ENCODE measurements around the gene FAM237B. TPM values are rescaled to one million over a fixed set of nuclear protein-coding genes. Genes with fewer than 3 reads are reported as not detected.

The FAM237B gene
- total RNA-seq, 1 donor from 2014 or later = not detected

GRCh38 chr7:90303241-90303640 is 17.9 kb downstream of the FAM237B start:
- intact Hi-C loops (cut with DNase I) = no loop called here
- DNase-seq (ENCODE audit: low spot score) = no peak

DNA sequence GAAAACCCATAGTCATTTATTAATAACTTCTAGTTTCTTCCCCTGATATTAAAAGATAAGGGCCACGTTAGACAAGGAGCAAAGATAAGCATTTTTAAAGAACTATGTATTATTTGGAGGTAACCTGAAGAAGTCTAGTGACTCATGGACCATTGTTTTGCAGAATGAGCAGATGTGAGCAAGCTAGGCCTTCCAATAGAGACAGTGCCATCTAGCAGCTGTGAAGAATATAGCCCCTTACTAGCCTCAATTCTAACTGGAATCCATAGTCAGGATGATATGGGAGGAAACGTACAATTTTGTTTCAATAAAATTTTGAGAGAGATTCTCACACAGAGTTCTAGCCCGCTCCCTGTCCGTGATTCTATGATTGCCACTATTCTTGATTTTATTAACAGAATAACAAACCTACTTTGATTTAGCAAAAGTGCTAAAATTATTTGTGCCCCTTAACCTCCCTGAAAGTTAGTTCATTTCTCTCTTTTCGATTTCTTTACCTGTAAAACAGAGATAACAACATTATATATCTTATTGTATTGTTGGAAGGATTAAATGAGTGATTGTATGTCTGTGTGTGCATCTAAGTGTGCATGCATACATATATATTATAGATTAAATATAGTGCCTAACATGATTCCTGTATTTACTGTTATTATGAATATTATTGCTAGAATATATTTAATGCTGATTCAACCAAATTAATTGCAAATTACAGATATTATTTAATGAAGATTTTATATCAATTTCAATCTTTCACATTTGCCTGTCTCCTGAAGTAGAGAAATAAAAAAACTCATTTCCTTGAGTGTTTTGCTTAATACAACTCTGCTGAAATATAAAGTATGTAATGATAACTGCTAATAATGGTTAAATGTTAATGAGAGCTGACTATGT is 22.7 kb downstream of the FAM237B start:
- intact Hi-C loops (cut with DNase I) = loop anchor here (10.0 kb wide), 1 partner anchor 144 kb away; the partner anchor contains the start of gene STEAP1
- no peak for DNase-seq (ENCODE audit: low spot score)

GRCh38 chr7:90290244-90291113 is 30.6 kb downstream of the FAM237B start:
- no peak for DNase-seq (ENCODE audit: low spot score)

DNA sequence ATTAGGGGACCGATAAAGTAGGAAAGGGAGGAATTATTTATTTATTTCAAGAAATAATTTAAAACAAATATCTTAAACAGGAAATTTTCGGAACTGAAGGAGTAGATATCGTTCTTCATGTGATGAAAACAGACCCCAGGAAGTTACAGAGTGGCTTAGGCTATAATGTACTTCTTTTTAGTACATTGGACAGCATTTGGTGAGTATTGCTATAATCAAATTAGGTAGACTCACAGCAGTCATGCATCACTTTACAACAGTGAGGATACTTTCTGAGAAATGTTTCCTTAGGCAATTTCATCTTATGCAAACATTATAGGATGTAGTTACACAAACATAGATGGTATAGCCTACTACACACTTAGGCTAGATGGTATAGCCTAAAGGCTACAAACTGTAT is 33.0 kb downstream of the FAM237B start:
- no peak for DNase-seq (ENCODE audit: low spot score)
- intact Hi-C loops (cut with DNase I) = no loop called here

More at GRCh38 chr7:90290244-90291113, 30.6 kb downstream of the FAM237B start:
- intact Hi-C loops (cut with DNase I) = loop anchor here (10.0 kb wide), 1 partner anchor 136 kb away; the partner anchor contains the start of gene STEAP1

GRCh38 chr7:90276033-90276728 is 44.9 kb downstream of the FAM237B start:
- intact Hi-C loops (cut with DNase I) = no loop called here

DNA sequence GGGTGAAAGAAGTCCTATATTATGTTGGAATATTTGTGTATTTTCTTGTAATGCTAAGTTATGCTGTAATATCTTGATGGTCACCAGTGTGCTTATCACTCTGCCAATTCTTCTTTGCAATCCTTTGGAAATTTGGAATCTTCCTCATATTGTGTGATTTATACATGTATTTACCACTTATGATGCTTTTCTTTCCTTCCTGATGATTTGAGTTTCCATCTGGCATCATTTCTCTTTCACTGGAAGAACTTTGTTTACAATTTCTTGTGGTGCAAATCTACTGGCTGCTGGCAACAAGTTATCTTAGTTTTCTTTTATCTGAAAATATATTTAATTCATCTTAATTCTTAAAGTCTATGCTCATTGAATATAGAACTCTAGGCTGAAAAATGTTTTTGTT is 46.9 kb downstream of the FAM237B start:
- intact Hi-C loops (cut with DNase I) = no loop called here
- DNase-seq (ENCODE audit: low spot score) = no peak

More at GRCh38 chr7:90276033-90276728, 44.9 kb downstream of the FAM237B start:
- DNase-seq (ENCODE audit: low spot score) = no peak

DNA sequence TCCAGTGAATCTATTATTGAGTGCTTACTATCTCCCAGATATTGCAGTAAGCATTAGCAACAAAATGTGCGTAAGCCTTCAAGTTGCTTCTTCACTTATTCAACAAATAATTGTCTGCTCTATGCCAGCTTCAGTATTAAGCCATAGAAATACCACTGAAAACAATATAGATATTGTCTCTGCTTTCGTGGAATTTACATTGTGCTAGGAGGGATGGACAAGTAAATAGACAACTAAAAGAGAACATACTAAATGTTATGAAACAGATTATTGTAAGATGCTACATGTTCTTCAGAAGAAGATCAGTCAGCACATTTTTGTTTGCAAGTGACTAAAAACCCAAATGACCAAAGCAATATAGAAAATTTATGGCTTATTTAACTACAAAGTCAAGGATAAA is 48.9 kb downstream of the FAM237B start:
- no peak for DNase-seq (ENCODE audit: low spot score)
- intact Hi-C loops (cut with DNase I) = no loop called here

DNA sequence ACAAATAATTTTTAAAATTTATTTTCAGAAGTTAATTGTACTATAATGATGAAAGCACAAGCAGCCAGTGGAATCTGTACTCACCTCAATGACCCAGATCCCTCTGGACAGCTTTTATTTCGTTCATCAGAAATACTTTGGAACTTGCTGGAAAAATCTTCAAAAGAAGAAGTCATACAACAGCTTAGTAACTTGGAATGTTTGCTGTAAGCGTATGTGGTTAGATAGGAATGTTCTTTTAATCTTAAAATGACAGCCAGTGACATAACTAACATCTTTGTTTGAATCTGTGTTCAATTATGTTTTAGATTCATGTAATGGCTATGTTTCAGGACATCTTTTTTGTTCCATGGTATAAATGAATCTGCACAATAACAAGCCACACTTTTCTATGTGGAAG is 49.4 kb downstream of the FAM237B start:
- DNase-seq (ENCODE audit: low spot score) = no peak
- intact Hi-C loops (cut with DNase I) = no loop called here

GRCh38 chr7:90270431-90271178 is 50.5 kb downstream of the FAM237B start:
- no peak for DNase-seq (ENCODE audit: low spot score)
- intact Hi-C loops (cut with DNase I) = no loop called here

- intact Hi-C loops (cut with DNase I) = no loop called here
- no peak for DNase-seq (ENCODE audit: low spot score)
These were observed 51.9 kb downstream of the FAM237B start for GRCh38 chr7:90269163-90269562.

DNA sequence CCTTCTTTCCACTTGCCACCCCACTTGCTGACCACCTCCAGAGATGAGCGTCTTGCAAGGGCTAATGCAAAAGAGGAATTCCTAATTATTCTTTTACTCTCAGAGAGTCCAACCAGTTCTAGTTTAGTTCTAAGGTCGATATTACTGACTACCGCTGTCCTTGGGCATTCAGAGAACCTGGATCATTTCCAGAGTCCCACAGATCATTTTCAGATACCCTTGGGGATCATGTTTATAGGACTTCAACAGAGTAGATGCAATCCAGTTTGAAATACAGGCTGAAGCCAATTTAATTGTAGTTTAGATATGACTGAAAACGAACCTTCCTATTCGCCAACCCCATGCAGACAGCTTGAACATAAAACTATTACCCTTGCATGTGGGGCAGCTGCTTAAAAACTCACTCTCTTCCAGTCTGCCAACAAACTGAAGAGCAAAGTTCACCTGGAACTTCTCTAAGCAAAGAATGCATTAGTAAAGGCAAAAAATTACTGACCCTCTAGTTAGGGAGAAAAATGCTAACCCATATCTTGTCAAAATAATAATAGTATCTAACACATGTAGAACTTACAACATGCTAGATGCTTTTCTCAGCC is 53.7 kb downstream of the FAM237B start:
- no peak for DNase-seq (ENCODE audit: low spot score)
- intact Hi-C loops (cut with DNase I) = no loop called here

GRCh38 chr7:90266808-90267207 is 54.3 kb downstream of the FAM237B start:
- no peak for DNase-seq (ENCODE audit: low spot score)
- intact Hi-C loops (cut with DNase I) = no loop called here

Other genes starting within 250 kb of the FAM237B start
- gene STEAP1, start 166.8 kb downstream of the FAM237B start, total RNA-seq = 6.5 TPM
- 15.9 TPM for gene STEAP2, start 109.6 kb downstream of the FAM237B start, total RNA-seq
- 3.6 TPM for gene CFAP69, start 76.1 kb downstream of the FAM237B start, total RNA-seq
- 19.4 TPM for gene GTPBP10, start 25.4 kb upstream of the FAM237B start, total RNA-seq
- 19.9 TPM for gene CLDN12, start 82.2 kb upstream of the FAM237B start, total RNA-seq
- not detected for gene PTTG1IP2, start 148.3 kb upstream of the FAM237B start, total RNA-seq